ENCODE measurements around the gene GXYLT1.
A peak's percentile ranks its signal among the peaks of the same experiment; 100 is the strongest.
"Not testable (repeated sequence)": the region's sequence is repeated elsewhere in the genome, so short reads cannot be mapped to it uniquely, and the experiment has no call there.

The GXYLT1 gene

GRCh38 chr12:42144408-42145196 lies at the start of gene GXYLT1:
Gene GXYLT1 (minus strand): TSS chr12:42144874. CDS start chr12:42144646, 228 bp downstream.
- DNase-seq, result peak; percentile 94

- no peak for DNase-seq
Measured at GRCh38 chr12:42192686-42193085, 48.0 kb upstream of the GXYLT1 start.

- DNase-seq, result no peak
Measured at GRCh38 chr12:42192258-42192657, 47.6 kb upstream of the GXYLT1 start.

GRCh38 chr12:42190376-42190775 lies 45.7 kb upstream of the GXYLT1 start:
- no peak for DNase-seq

GRCh38 chr12:42188275-42188674 lies 43.6 kb upstream of the GXYLT1 start:
- not testable (repeated sequence) for DNase-seq

- DNase-seq, result no peak
Measured at GRCh38 chr12:42187799-42188198, 43.1 kb upstream of the GXYLT1 start.

GRCh38 chr12:42186793-42187192 lies 42.1 kb upstream of the GXYLT1 start:
- DNase-seq, result no peak

- DNase-seq, result no peak
Measured at GRCh38 chr12:42182394-42182793, 37.7 kb upstream of the GXYLT1 start.

- DNase-seq, result no peak
Measured at GRCh38 chr12:42180990-42181596, 36.4 kb upstream of the GXYLT1 start.

GRCh38 chr12:42178101-42178500 lies 33.4 kb upstream of the GXYLT1 start:
- no peak for DNase-seq

- DNase-seq, result no peak
Measured at GRCh38 chr12:42174978-42175377, 30.3 kb upstream of the GXYLT1 start.

- DNase-seq, result no peak
Measured at GRCh38 chr12:42173961-42174521, 29.4 kb upstream of the GXYLT1 start.

GRCh38 chr12:42172441-42173210 lies 28.0 kb upstream of the GXYLT1 start:
- no peak for DNase-seq

- DNase-seq, result no peak
Measured at GRCh38 chr12:42167711-42168110, 23.0 kb upstream of the GXYLT1 start.

GRCh38 chr12:42166501-42166900 lies 21.8 kb upstream of the GXYLT1 start:
- DNase-seq, result peak; percentile 71

GRCh38 chr12:42163913-42164312 lies 19.2 kb upstream of the GXYLT1 start:
- DNase-seq, result no peak

GRCh38 chr12:42162965-42163364 lies 18.3 kb upstream of the GXYLT1 start:
- DNase-seq, result no peak

GRCh38 chr12:42162193-42162592 lies 17.5 kb upstream of the GXYLT1 start:
- peak; percentile 43 for DNase-seq

GRCh38 chr12:42161529-42161928 lies 16.9 kb upstream of the GXYLT1 start:
- no peak for DNase-seq

GRCh38 chr12:42156232-42156631 lies 11.6 kb upstream of the GXYLT1 start:
- DNase-seq, result no peak

GRCh38 chr12:42145552-42146215 lies 1.0 kb upstream of the GXYLT1 start:
- DNase-seq, result peak; percentile 11

GRCh38 chr12:42145197-42145549 lies 499 bp upstream of the GXYLT1 start:
- DNase-seq, result no peak

GRCh38 chr12:42144158-42144407 lies 591 bp downstream of the GXYLT1 start:
- DNase-seq, result no peak

Data from HCEC 1CT (cell line).